Measurements from ENCODE around the gene LRRC3.

Gene LRRC3

DNA sequence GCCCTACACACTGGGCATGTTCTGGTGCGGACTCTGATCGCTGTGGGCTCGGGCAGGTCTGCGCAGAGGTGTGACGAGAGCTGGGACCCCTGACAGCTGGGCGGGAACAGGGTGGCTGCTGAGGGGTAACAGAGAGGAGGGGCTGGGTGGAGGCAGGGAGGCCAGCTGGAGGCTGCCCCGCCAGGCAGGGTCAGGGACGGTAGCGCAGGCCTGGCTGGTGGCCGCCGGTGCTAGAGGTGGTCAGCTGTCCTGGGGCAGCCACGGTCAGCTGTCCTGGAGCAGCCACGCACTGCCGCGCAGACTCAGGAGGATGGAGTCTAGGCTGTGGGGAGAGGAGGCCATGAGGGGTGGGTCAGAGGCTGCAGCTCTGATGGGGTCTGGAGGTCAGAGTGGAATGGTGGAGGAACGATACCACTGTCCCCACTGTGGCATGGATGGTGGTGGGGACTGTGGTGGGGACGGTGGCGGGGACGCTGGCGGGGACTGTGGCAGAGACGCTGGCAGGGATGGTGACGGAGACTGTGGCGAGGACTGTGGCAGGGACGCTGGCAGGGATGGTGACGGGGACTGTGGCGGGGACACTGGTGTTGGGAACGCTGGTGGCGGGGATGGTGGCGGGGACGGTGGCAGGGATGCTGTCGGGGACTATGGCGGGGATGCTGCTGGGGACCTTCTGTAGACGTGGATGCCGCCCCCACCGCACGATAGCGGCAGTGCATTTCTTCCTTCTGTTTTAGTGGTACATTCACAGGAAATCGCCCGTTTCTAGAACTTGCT is 21.3 kb upstream of the LRRC3 start:
- Histone ChIP-seq H3K27me3 (ENCODE audit: control insufficient read depth in 1 of 2, insufficient read depth in 2 of 2, low read length in 2 of 2) (no peaks in the 10 kb centered on the region), H3K9ac (ENCODE audit: low read depth in 1 of 2, low read length in 2 of 2) (no peak overlapping the region), H3K4me1 (ENCODE audit: control insufficient read depth in 1 of 2, insufficient read depth in 2 of 2, low read length in 2 of 2) (no peaks in the 10 kb centered on the region), H3K4me3 (ENCODE audit: low read depth in 1 of 2, low read length in 2 of 2) (no peak overlapping the region), H3K36me3 (ENCODE audit: control insufficient read depth in 1 of 2, insufficient read depth in 2 of 2, low read length in 2 of 2) (no peaks in the 10 kb centered on the region), H3K9me3 (ENCODE audit: control insufficient read depth in 1 of 2, low read length in 2 of 2) (peaks cover 0 to 5% of the 10 kb centered on the region in 2 donors), H3K27ac (ENCODE audit: low read depth, low read length) (no peak overlapping the region)

DNA sequence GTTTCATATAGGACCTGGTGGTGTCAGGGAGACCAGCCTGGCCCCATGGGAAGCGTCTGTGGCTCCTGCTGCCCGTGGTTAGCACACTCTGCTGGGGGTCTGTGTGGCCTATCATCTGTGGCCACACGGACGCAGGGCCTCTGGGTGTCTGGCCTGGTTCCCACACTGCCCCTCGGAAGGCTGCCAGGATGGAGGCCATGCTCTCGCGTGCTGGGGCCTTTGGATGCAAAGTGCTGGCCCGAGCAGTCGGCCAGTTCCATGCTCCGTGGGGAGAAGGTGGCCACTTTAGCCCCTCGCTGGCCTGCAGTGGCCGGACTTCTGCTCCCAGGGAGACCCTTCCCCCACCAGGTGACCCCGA is 20.8 kb upstream of the LRRC3 start:
- Histone ChIP-seq H3K4me1 (ENCODE audit: control insufficient read depth in 1 of 2, insufficient read depth in 2 of 2, low read length in 2 of 2) (no peaks in the 10 kb centered on the region), H3K27me3 (ENCODE audit: control insufficient read depth in 1 of 2, insufficient read depth in 2 of 2, low read length in 2 of 2) (no peaks in the 10 kb centered on the region), H3K36me3 (ENCODE audit: control insufficient read depth in 1 of 2, insufficient read depth in 2 of 2, low read length in 2 of 2) (no peaks in the 10 kb centered on the region), H3K27ac (ENCODE audit: low read depth, low read length) (no peak overlapping the region), H3K9me3 (ENCODE audit: control insufficient read depth in 1 of 2, low read length in 2 of 2) (peaks cover 0 to 5% of the 10 kb centered on the region in 2 donors), H3K4me3 (ENCODE audit: low read depth in 1 of 2, low read length in 2 of 2) (no peak overlapping the region), H3K9ac (ENCODE audit: low read depth in 1 of 2, low read length in 2 of 2) (no peak overlapping the region)

DNA sequence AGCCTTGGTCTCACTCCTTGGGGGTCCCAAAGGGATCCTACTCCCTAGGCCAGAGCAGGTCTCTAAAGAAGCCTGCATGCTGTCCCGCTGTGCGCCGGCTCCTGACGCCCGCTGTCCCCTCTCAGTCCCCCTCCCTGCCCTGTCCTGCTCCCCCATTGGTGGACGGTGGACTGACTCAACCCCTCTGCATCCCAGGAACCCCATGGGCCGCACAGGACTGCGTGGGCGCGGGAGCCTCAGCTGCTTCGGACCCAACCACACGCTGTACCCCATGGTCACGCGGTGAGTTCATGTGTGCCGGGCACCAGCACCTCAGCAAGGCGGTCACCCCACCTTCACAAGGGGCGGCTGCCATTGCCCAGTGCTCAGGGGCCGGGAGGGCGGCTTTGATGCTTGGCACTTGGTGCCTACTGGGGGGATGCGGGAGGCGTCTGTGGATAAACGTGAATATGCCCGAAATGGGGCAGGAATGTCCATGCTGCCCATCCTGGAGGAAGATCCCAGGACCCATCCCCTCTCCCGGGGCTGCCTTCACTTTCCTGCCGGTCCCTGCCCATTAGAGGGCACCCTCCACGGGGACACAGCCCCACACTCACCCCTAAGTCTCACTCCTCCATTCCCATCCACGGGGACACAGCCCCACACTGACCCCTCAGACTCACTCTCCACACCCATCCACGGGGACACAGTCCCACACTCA is 20.2 kb upstream of the LRRC3 start:
- Histone ChIP-seq H3K4me1 (ENCODE audit: control insufficient read depth in 1 of 2, insufficient read depth in 2 of 2, low read length in 2 of 2) (no peaks in the 10 kb centered on the region), H3K36me3 (ENCODE audit: control insufficient read depth in 1 of 2, insufficient read depth in 2 of 2, low read length in 2 of 2) (no peaks in the 10 kb centered on the region), H3K9ac (ENCODE audit: low read depth in 1 of 2, low read length in 2 of 2) (no peak overlapping the region), H3K27ac (ENCODE audit: low read depth, low read length) (no peak overlapping the region), H3K27me3 (ENCODE audit: control insufficient read depth in 1 of 2, insufficient read depth in 2 of 2, low read length in 2 of 2) (no peaks in the 10 kb centered on the region), H3K4me3 (ENCODE audit: low read depth in 1 of 2, low read length in 2 of 2) (no peak overlapping the region), H3K9me3 (ENCODE audit: control insufficient read depth in 1 of 2, low read length in 2 of 2) (no peaks in the 10 kb centered on the region)

DNA sequence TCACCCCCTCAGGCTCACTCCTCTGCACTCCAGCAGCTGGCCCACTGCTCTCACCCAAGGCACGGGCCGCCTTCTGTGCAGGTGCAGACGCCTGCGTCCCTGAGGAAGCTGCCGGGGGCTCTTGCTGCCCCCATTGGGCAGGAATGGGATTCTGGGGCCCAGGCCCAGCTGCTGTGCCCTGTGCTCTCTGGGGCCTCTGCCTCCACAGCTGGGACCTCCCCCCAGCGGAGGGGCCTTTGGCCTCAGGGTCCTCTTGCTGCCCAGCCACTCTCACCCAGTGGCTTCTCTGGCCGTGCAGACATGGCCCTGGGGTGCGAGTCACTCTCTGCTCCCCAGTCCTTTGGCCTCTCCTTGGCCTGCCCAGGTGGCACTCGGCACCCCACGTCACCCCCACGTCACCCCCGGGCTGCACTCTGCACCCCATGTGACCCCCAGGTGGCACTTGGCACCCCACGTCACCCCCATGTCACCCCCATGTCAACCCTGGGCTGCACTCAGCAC is 19.1 kb upstream of the LRRC3 start:
- H3K27me3 ChIP-seq (ENCODE audit: control insufficient read depth in 1 of 2, insufficient read depth in 2 of 2, low read length in 2 of 2): no peaks in the 10 kb centered on the region
- H3K4me1 ChIP-seq (ENCODE audit: control insufficient read depth in 1 of 2, insufficient read depth in 2 of 2, low read length in 2 of 2): no peaks in the 10 kb centered on the region
- no peak overlapping the region for H3K27ac ChIP-seq (ENCODE audit: low read depth, low read length)
- no peaks in the 10 kb centered on the region for H3K36me3 ChIP-seq (ENCODE audit: control insufficient read depth in 1 of 2, insufficient read depth in 2 of 2, low read length in 2 of 2)
- no peaks in the 10 kb centered on the region for H3K9me3 ChIP-seq (ENCODE audit: control insufficient read depth in 1 of 2, low read length in 2 of 2)
- H3K9ac ChIP-seq (ENCODE audit: low read depth in 1 of 2, low read length in 2 of 2): no peak overlapping the region
- no peak overlapping the region for H3K4me3 ChIP-seq (ENCODE audit: low read depth in 1 of 2, low read length in 2 of 2)

DNA sequence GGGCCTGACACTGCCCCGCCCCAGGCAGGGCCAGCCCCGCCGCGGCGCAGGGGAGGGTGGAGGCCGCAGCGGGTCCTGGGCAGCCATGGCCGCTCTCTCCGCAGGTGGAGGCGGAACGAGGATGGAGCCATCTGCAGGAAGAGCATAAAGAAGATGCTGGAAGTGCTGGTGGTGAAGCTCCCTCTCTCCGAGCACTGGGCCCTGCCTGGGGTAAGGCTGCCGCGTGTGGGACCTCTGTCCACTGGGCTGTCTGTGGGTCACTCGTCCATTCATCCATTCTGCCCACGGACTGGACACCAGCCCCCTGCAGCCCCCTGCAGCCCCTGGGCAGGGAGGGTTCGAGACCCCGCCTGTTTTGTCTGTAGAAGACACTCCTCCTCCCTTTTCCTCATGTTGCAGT is 18.4 kb upstream of the LRRC3 start:
- Histone ChIP-seq H3K9me3 (ENCODE audit: control insufficient read depth in 1 of 2, low read length in 2 of 2) (no peaks in the 10 kb centered on the region), H3K27me3 (ENCODE audit: control insufficient read depth in 1 of 2, insufficient read depth in 2 of 2, low read length in 2 of 2) (no peaks in the 10 kb centered on the region), H3K36me3 (ENCODE audit: control insufficient read depth in 1 of 2, insufficient read depth in 2 of 2, low read length in 2 of 2) (no peaks in the 10 kb centered on the region), H3K4me1 (ENCODE audit: control insufficient read depth in 1 of 2, insufficient read depth in 2 of 2, low read length in 2 of 2) (no peaks in the 10 kb centered on the region), H3K27ac (ENCODE audit: low read depth, low read length) (no peak overlapping the region), H3K4me3 (ENCODE audit: low read depth in 1 of 2, low read length in 2 of 2) (no peak overlapping the region), H3K9ac (ENCODE audit: low read depth in 1 of 2, low read length in 2 of 2) (no peak overlapping the region)

DNA sequence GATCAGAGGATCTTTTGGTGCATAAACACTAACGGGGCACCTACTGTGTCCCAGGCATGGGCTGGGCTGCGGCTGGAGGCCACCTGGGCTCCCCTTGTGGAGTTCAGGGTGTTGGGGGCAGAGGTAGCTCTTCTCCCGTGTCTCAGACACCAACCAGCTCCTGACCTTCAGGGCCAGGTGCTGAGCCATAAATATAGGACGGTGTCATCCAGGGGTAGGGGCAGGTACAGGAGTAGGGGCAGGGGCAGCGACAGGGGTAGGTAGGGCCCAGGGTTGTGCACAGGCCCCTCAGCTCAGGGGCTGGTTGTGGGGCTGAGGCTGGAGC is 18.0 kb upstream of the LRRC3 start:
- Histone ChIP-seq H3K4me3 (ENCODE audit: low read depth in 1 of 2, low read length in 2 of 2) (no peak overlapping the region), H3K27ac (ENCODE audit: low read depth, low read length) (no peak overlapping the region), H3K9me3 (ENCODE audit: control insufficient read depth in 1 of 2, low read length in 2 of 2) (no peaks in the 10 kb centered on the region), H3K27me3 (ENCODE audit: control insufficient read depth in 1 of 2, insufficient read depth in 2 of 2, low read length in 2 of 2) (no peaks in the 10 kb centered on the region), H3K4me1 (ENCODE audit: control insufficient read depth in 1 of 2, insufficient read depth in 2 of 2, low read length in 2 of 2) (no peaks in the 10 kb centered on the region), H3K36me3 (ENCODE audit: control insufficient read depth in 1 of 2, insufficient read depth in 2 of 2, low read length in 2 of 2) (no peaks in the 10 kb centered on the region), H3K9ac (ENCODE audit: low read depth in 1 of 2, low read length in 2 of 2) (no peak overlapping the region)

DNA sequence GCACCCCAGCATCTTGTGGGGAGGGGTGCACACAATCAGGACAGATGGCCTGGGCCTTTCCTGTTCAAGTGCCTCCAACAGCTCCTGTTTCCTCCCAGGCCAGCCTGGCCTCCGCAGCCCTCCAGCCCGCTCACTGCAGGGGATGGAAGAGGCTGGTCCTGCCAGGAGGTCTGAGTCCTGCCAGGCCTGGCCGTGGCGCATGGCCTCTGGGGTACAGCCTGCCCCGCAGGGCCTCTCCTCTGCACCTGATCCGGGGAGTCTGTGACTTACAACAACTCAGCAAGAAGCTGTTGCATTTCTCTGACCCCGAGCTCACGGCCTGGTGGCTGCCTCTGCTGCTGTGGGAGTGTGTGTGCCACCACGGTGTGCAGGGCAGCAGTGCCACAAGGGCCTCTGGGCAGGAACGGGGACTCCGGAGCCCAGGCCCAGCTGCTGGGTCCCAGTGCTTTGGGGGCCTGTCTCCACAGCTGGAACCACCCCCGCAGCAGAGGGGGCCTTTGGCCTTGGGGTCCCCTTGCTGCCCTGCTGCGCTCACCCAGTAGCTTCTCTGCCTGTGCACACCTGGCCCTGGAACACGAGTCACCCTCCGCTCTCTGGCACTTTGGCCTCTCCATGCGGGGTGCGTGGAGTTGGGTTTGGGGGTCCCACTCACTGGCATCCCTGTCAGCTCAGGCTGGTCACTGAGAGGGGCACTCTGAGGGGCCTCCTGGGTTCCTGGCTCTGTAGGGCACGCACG is 17.4 kb upstream of the LRRC3 start:
- H3K9ac ChIP-seq (ENCODE audit: low read depth in 1 of 2, low read length in 2 of 2): no peak overlapping the region
- no peaks in the 10 kb centered on the region for H3K9me3 ChIP-seq (ENCODE audit: control insufficient read depth in 1 of 2, low read length in 2 of 2)
- no peaks in the 10 kb centered on the region for H3K36me3 ChIP-seq (ENCODE audit: control insufficient read depth in 1 of 2, insufficient read depth in 2 of 2, low read length in 2 of 2)
- no peaks in the 10 kb centered on the region for H3K27me3 ChIP-seq (ENCODE audit: control insufficient read depth in 1 of 2, insufficient read depth in 2 of 2, low read length in 2 of 2)
- H3K27ac ChIP-seq (ENCODE audit: low read depth, low read length): no peak overlapping the region
- no peak overlapping the region for H3K4me3 ChIP-seq (ENCODE audit: low read depth in 1 of 2, low read length in 2 of 2)
- no peaks in the 10 kb centered on the region for H3K4me1 ChIP-seq (ENCODE audit: control insufficient read depth in 1 of 2, insufficient read depth in 2 of 2, low read length in 2 of 2)

DNA sequence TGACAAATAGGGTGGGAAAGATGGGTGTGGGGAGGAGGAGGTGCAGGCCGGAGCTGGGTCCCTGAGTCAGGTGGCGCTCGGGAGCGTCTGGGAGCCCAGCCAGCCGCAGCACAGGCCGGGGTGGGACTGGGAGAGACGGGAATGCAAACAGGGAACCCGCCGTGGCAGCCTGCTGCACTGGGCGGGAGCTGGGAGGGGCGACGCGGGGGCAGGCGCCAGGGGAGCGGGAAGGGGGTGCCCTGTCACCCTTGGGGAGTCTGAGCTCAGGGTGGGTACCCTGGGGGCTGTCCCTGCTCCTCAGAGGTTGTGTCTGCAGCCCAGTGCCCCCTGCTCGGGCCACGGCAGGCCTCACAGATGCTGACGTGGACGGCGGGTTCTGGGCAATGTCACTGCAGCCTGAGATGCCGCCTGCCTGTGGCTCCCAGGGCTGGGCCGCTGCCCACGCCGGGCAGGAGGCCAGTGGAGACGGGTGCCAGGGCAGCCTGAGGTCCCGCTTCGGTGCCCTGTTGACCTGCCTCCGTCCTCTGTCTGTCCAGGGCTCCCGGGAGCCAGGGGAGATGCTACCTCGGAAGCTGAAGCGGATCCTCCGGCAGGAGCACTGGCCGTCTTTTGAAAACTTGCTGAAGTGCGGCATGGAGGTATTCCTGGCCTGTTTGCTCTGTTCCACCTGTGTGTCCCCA is 16.6 kb upstream of the LRRC3 start:
- no peaks in the 10 kb centered on the region for H3K27me3 ChIP-seq (ENCODE audit: control insufficient read depth in 1 of 2, insufficient read depth in 2 of 2, low read length in 2 of 2)
- H3K4me3 ChIP-seq (ENCODE audit: low read depth in 1 of 2, low read length in 2 of 2): no peak overlapping the region
- H3K9me3 ChIP-seq (ENCODE audit: control insufficient read depth in 1 of 2, low read length in 2 of 2): no peaks in the 10 kb centered on the region
- H3K4me1 ChIP-seq (ENCODE audit: control insufficient read depth in 1 of 2, insufficient read depth in 2 of 2, low read length in 2 of 2): no peaks in the 10 kb centered on the region
- H3K36me3 ChIP-seq (ENCODE audit: control insufficient read depth in 1 of 2, insufficient read depth in 2 of 2, low read length in 2 of 2): no peaks in the 10 kb centered on the region
- H3K27ac ChIP-seq (ENCODE audit: low read depth, low read length): no peak overlapping the region
- H3K9ac ChIP-seq (ENCODE audit: low read depth in 1 of 2, low read length in 2 of 2): no peak overlapping the region

DNA sequence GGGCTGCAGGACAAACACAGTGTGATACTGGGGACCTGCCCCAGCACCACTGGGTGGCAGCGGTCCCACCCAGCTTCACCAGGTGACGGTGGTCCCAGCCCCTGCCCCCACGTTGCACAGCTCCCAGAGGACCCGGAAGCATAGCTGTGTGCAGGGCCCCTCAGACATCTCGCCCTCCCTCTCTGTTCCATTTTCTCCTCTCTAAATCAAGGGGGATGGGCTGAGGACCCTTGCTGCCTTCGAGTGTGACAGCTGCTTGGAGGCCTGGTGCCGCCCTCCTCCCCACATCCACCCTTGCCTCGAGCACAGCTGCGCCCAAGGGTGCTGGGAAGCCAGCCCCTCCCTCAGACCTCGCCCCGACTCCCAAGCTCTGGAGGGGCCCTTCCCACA is 16.1 kb upstream of the LRRC3 start:
- H3K9ac ChIP-seq (ENCODE audit: low read depth in 1 of 2, low read length in 2 of 2): no peak overlapping the region
- H3K36me3 ChIP-seq (ENCODE audit: control insufficient read depth in 1 of 2, insufficient read depth in 2 of 2, low read length in 2 of 2): no peaks in the 10 kb centered on the region
- H3K27me3 ChIP-seq (ENCODE audit: control insufficient read depth in 1 of 2, insufficient read depth in 2 of 2, low read length in 2 of 2): no peaks in the 10 kb centered on the region
- no peaks in the 10 kb centered on the region for H3K4me1 ChIP-seq (ENCODE audit: control insufficient read depth in 1 of 2, insufficient read depth in 2 of 2, low read length in 2 of 2)
- no peak overlapping the region for H3K27ac ChIP-seq (ENCODE audit: low read depth, low read length)
- no peak overlapping the region for H3K4me3 ChIP-seq (ENCODE audit: low read depth in 1 of 2, low read length in 2 of 2)
- H3K9me3 ChIP-seq (ENCODE audit: control insufficient read depth in 1 of 2, low read length in 2 of 2): no peaks in the 10 kb centered on the region

Measured in duodenal mucosa (tissue), 2 donors.